GM15510 (cell line): ENCODE measurements around the gene LZTFL1.

Experiments used
- POLR2A ChIP-seq: IDR thresholded peaks from 3 replicates; pipeline ENCODE4 v1.6.1; 2011; ENCODE audit warnings: borderline replicate concordance; ENCODE audit not compliant: insufficient read length; ENCODE audit errors: extremely low read depth

LZTFL1 gene

GRCh38 chr3:45775571-45776300 is 66.2 kb downstream of the LZTFL1 start:
- no peak for TF ChIP-seq POLR2A

GRCh38 chr3:45774581-45775521 is 67.1 kb downstream of the LZTFL1 start:
- no peak for TF ChIP-seq POLR2A

- TF ChIP-seq POLR2A: no peak
These were observed 68.0 kb downstream of the LZTFL1 start for GRCh38 chr3:45773714-45774449.
